Stimulated activated CD8-positive, alpha-beta memory T cell treated with anti-CD3 and anti-CD28 coated beads, Interleukin-7, amount 100 ng/mL, for 1 hour (primary cell): ENCODE results near the gene NOMO2.
"Not testable (repeated sequence)": the region's sequence is repeated elsewhere in the genome, so short reads cannot be mapped to it uniquely, and the experiment has no call there.

ENCODE experiments used
- DNase-seq, 2 donors: peaks; one replicate each; pipeline ENCODE4 v3.0.0-alpha.2; 2020; ENCODE audit warnings: low read depth in 2 of 2

The NOMO2 gene

GRCh38 chr16:18521445-18522181 lies 40.3 kb downstream of the NOMO2 start:
- not testable (repeated sequence) for DNase-seq

- not testable (repeated sequence) for DNase-seq
These were observed 43.2 kb downstream of the NOMO2 start for GRCh38 chr16:18518536-18519283.

- DNase-seq = not testable (repeated sequence)
These were observed 63.5 kb downstream of the NOMO2 start for GRCh38 chr16:18498430-18498829.

- not testable (repeated sequence) for DNase-seq
These were observed 64.9 kb downstream of the NOMO2 start for GRCh38 chr16:18497032-18497431.

GRCh38 chr16:18492118-18492897 lies 69.6 kb downstream of the NOMO2 start:
- DNase-seq = not testable (repeated sequence)

GRCh38 chr16:18436025-18436424 lies 125.9 kb downstream of the NOMO2 start:
- not testable (repeated sequence) for DNase-seq

- DNase-seq = not testable (repeated sequence)
These were observed 146.1 kb downstream of the NOMO2 start for GRCh38 chr16:18415827-18416226.

GRCh38 chr16:18409532-18410293 lies 152.2 kb downstream of the NOMO2 start:
- DNase-seq = not testable (repeated sequence)

GRCh38 chr16:18401851-18402657 lies 159.8 kb downstream of the NOMO2 start:
- not testable (repeated sequence) for DNase-seq

- peak in 1 of 2 donors; percentile 0 for DNase-seq
These were observed 160.7 kb downstream of the NOMO2 start for GRCh38 chr16:18401159-18401558.

GRCh38 chr16:18394363-18394762 lies 167.5 kb downstream of the NOMO2 start:
- not testable (repeated sequence) for DNase-seq

- not testable (repeated sequence) for DNase-seq
These were observed 174.1 kb downstream of the NOMO2 start for GRCh38 chr16:18387767-18388166.

- DNase-seq = not testable (repeated sequence)
These were observed 175.4 kb downstream of the NOMO2 start for GRCh38 chr16:18386517-18386916.

GRCh38 chr16:18385285-18385684 lies 176.6 kb downstream of the NOMO2 start:
- DNase-seq = not testable (repeated sequence)

GRCh38 chr16:18384869-18385268 lies 177.0 kb downstream of the NOMO2 start:
- DNase-seq = not testable (repeated sequence)

GRCh38 chr16:18384098-18384636 lies 177.7 kb downstream of the NOMO2 start:
- not testable (repeated sequence) for DNase-seq

- not testable (repeated sequence) for DNase-seq
These were observed 179.2 kb downstream of the NOMO2 start for GRCh38 chr16:18382696-18383095.
